Astrocyte of the spinal cord (primary cell): ENCODE results near the gene TTC9.
A peak's percentile ranks its signal among the peaks of the same experiment; 100 is the strongest.
"Not testable (repeated sequence)": the region's sequence is repeated elsewhere in the genome, so short reads cannot be mapped to it uniquely, and the experiment has no call there.

Experiments
- DNase-seq: peaks from one replicate; pipeline ENCODE4 v3.0.0; 2011; ENCODE audit warnings: low read depth, low spot score
- H3K4me3 ChIP-seq: 2 replicates; pipeline ENCODE4 v1.5.1; 2011; ENCODE audit warnings: low read depth, mild to moderate bottlenecking, low read length, moderate library complexity
- in situ Hi-C: cut with HindIII; loops from 2 replicates; pipeline ENCODE4 v1.10.0; 2017; ENCODE audit warnings: low sequenced_read_pairs
- TF ChIP-seq, protein P1 (sequence below): IDR thresholded peaks from 2 replicates; pipeline ENCODE4 v1.5.1; 2012; ENCODE audit warnings: low read depth, mild to moderate bottlenecking, low read length, inconsistent platforms

Gene TTC9

DNA sequence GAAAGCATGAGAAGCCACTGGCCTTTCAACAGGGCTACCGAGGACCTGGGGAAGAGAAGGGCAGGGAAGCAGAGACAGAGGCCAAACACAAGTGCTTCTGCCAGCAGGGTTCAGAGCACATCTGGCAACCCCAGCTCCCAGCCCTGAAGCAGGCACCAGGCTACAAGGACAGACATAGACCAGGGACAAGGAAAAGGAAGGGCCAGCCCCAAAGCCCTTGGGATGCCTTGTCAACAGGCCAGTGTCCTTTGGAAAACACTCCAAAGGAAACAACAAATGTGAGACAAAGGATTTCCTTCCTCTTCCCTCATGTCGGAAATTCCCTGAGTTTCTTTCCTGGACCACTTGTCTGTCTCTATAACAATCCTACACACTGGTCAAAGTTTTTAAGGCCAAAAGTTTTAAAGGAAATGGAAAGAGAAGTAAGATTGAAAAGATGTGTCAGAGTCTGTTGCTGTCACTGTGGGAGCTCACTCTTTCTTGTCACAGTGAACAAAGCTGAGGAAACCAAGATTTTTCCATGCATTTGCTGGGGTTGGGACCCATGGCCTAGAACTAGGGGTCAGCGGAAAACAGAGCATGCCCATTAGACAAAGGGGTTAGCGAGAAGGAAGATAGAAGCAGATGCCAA, 59.4 kb downstream of the TTC9 start:
- TF ChIP-seq, protein P1, sequence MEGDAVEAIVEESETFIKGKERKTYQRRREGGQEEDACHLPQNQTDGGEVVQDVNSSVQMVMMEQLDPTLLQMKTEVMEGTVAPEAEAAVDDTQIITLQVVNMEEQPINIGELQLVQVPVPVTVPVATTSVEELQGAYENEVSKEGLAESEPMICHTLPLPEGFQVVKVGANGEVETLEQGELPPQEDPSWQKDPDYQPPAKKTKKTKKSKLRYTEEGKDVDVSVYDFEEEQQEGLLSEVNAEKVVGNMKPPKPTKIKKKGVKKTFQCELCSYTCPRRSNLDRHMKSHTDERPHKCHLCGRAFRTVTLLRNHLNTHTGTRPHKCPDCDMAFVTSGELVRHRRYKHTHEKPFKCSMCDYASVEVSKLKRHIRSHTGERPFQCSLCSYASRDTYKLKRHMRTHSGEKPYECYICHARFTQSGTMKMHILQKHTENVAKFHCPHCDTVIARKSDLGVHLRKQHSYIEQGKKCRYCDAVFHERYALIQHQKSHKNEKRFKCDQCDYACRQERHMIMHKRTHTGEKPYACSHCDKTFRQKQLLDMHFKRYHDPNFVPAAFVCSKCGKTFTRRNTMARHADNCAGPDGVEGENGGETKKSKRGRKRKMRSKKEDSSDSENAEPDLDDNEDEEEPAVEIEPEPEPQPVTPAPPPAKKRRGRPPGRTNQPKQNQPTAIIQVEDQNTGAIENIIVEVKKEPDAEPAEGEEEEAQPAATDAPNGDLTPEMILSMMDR: no peak
- in situ Hi-C loops: no loop called here
- H3K4me3 ChIP-seq: no peak overlapping the region
- no peak for DNase-seq

DNA sequence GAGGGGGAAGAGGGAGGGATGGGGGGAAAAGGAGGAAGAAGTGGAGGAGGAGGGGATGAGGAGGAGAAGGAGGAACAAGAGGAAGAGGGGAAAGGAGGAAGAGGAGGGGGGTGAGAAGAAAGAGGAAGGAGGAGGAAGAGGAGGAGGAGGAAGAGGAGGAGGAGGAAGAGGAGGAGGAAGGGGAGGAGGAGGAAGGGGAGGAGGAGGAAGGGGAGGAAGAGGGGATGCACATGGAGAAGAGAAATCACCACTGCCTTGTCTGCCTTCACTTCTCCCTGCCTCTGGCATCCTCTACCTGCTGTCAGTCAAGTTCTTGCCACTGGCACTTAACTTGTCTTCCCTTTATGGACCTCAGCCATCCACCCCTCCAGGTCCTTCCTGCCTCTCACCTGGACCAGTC, 59.9 kb downstream of the TTC9 start:
- TF ChIP-seq, protein P1: no peak
- H3K4me3 ChIP-seq: no peak overlapping the region
- no peak for DNase-seq
- in situ Hi-C loops: no loop called here

DNA sequence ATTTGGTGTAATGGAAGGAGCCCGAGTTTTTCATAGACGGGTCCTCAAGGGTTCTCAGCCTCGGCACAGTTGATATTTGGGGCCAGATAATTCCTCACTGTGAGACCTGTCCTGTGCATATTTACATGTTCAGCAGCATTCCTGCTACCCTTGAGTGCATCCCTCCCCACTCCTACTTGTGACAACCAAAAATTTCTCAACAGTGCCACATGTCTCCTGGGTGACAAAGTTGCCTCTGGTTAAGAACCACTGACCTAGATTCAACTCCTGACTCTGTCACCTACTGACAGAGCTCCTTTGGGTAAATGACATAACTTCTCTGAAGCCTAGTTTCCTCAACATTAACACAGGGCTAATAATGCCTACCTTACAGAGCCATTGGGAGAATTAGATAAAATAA, 60.4 kb downstream of the TTC9 start:
- in situ Hi-C loops: no loop called here

DNA sequence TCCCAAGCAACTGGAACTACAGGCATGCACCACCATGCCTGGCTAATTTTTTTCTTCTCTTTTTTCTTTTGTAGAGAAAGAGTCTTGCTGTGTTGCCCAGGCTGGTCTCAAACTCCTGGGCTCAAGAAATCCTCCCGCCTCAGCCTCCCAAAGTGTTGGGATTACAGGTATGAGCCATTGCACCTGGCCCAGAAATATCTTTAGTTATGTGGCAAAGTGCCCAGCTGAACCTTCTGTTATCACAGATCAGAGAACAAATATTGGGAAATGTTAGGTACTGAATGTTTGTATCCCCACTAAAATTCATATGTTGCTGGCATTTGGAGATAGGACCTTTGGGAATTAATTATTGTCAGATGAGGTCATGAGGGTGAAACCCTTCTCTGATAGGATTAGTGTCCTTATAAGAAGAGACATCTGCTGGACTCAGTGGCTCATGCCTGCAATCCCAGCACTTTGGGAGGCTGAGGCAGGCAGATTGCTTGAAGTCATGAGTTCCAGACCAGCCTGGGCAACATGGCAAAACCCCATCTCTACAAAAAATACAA, 62.0 kb downstream of the TTC9 start:
- in situ Hi-C loops, DNase-seq: not testable (repeated sequence)

More for the DNA sequence above, 60.4 kb downstream of the TTC9 start:
- TF ChIP-seq, protein P1: no peak
- DNase-seq: no peak
- H3K4me3 ChIP-seq: no peak overlapping the region

DNA sequence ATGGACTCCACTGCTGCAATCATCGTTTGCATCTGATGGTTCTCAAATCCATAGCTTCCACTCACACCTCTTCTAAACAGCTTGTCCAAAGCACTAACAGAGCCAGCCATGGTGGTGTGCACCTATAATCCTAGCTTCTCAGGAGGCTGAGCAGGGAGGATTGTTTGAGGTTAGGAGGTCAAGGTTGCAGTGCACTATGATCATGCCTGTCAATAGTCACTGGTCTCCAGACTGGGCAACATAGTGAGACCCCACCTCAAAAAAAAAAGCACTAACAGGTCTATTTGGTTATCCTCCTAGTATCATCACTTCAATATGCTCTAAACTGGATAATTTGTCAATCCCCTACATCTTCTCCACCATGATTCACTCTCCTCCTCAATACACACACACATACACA, 63.2 kb downstream of the TTC9 start:
- TF ChIP-seq, protein P1: no peak
- H3K4me3 ChIP-seq: no peak overlapping the region
- in situ Hi-C loops: no loop called here
- DNase-seq: no peak

More for the DNA sequence above, 62.0 kb downstream of the TTC9 start:
- H3K4me3 ChIP-seq: not testable (repeated sequence)

DNA sequence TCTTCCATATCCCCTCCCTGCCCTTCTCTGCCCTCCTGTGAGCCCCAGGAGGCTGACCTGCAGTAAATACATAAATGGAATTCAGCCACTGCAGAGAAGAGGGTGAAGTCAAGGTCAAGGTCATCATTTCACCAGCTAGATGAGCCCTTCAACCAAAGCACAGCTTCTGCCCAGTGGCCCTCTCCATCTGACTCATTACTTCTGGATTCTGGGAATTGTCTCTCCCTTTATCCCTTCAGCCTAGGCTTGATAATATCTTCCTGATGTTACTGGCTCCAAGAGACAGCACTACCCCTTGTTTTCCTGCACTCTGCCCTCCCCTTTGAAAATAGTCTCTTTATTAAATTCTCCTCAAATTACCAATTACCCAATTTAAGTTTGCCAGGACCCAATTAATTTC, 64.5 kb downstream of the TTC9 start:
- TF ChIP-seq, protein P1: no peak
- in situ Hi-C loops: no loop called here
- no peak for DNase-seq
- H3K4me3 ChIP-seq: no peak overlapping the region

DNA sequence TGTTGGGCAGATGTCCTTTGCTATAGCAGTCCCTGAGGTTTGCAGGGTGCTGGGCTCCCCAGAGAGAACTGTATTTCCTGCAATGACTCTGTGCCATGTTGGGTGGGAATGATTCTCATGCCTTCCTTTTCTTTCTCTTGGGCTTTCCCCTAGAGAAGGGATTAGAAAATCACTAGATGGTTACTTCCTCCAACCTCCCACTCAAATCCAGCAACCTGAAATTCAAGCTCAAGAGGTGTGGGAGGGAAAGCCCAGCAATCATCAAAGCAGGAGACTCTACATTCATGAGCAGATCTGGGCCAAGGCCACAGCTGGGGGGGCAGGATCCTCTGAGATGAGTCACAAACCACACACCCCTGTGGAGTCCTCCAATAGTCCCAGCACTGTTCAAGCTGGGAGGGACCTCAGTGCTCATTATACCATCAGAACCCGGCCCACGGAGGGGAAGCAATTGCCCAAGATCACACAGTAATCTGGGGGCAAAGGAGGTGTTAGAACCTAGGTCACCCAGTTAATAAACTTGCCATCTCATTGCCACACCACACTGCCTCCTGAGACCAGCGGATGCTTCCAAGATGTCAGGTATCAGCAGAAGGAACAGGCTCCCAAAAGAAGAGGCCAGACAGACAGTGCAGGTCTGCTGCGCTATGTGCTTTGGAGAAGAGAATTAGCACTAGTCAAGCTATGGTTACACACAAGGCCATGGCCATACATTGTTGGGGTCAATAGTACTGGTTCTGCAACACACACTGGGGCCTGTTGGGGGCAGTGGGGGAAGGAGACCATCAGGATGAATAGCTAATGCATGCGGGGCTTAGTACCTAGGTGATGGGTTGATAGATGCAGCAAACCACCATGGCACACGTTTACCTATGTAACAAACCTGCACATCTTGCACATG, 65.7 kb downstream of the TTC9 start:
- TF ChIP-seq, protein P1: no peak
- no peak overlapping the region for H3K4me3 ChIP-seq
- peak; percentile 85 for DNase-seq
- in situ Hi-C loops: no loop called here
